Gastrocnemius medialis (tissue), 4 donors: Measurements from ENCODE around the gene PLXNA2.

Experiments
- CTCF ChIP-seq, 5 experiments: fragments of 450-650 bp in 3 of 5; fragments of 200-600 bp in 2 of 5; sonication (generic) in 2 of 5; IDR thresholded peaks in 4 of 5; conservative IDR thresholded peaks in 1 of 5; 1 replicate in 4 of 5; 2 replicates in 1 of 5; pipeline ENCODE4 v1.5.1; 2016 to 2019; ENCODE audit warnings: antibody characterized with exemption in 5 of 5, mild to moderate bottlenecking in 3 of 5, moderate library complexity in 3 of 5
- POLR2A ChIP-seq, 2 donors: fragments of 450-650 bp; IDR thresholded peaks; one replicate each; pipeline ENCODE4 v1.6.1; 2017; ENCODE audit warnings: antibody characterized with exemption in 2 of 2, mild to moderate bottlenecking in 2 of 2, moderate library complexity in 2 of 2

- TF ChIP-seq CTCF (IDR thresholded peaks at IDR 0.05 in 4 of 5, conservative IDR thresholded peaks at IDR 0.05 in 1 of 5) = no peak
- no peak for TF ChIP-seq POLR2A (IDR thresholded peaks at IDR 0.05)
Measured at GRCh38 chr1:208129487-208129886, 114.7 kb downstream of the PLXNA2 start.
